ENCODE measurements around the gene MDM4. TPM values are rescaled to one million over a fixed set of nuclear protein-coding genes. Genes with fewer than 3 reads are reported as not detected.
"Not testable (repeated sequence)": the region's sequence is repeated elsewhere in the genome, so short reads cannot be mapped to it uniquely, and the experiment has no call there.

Gene MDM4
- total RNA-seq, 1 donor from 2014 or later: 15.9 TPM

DNA sequence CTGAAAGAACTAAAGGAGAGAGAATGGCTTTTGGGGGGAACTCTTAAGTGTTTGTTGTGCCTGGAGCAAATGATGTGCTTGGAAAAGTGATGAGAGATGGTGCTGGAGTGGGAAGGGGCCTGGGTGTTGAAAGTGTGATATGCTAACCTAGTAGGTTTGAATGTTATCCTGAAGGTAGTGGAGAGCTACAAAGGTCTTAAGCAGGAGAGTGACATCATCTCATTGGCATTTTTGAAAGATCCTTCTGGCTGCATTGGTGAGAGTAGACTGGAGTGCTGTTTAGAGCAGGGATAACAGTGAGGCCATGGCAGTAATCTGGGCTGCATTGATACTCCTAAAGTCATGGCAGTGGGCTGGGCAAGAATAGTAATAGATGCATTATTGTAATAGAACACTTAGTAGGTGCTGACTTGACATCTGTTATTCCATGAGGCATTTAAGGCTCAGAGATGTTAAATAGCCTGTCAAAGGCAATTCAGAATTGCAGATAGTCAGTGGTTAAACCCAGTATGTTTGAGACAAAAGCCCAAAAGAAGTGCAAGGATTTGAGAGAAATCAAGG lies 44.5 kb downstream of the MDM4 start:
- DNase-seq (ENCODE audit: low read depth in 2 of 2): peak in 1 of 2 donors; percentile 23

DNA sequence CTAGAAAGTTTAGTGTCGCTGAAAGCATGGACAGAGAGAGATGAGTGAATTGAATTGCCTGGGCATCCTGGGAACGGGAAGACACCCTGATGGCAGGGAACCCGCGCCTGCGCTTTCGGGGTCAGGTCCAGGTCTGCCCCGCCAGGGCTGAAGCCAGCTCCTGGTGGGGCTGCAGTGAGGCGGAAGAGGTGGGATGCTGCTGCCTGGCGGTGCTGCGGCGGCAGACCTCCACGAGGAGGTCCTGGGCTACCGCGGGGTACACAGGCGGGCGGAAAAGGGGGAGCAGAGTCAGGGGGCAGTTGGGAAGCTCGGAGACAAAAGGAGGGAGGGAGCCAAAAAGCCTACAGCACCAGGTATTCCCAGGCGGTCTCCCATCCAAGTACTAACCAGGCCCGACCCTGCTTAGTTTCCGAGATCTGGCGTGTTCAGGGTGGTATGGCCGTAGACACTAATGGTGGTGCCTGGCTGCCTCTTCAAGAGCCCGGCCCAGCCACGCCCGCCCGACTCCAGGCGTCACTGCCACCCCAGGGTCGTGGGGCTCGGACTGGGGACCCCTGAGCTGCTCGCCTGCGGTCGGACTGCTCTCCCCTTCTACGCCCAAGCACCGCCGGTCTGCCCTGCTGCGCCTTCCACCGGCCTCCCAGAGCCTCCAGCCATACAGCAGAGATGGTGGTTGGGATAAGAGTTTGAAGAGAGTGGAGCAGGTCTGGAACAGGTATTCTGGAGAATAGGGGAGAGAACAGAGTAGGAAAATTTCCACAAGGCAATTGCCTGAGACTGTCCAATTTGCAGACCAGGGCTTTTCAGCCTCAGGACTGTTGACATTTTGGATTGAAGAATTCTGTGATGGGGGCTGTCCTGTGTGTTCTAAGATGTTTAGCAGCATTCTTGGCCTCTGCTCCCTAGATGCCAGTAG lies 46.1 kb downstream of the MDM4 start:
- DNase-seq (ENCODE audit: low read depth in 2 of 2): no peak

- DNase-seq (ENCODE audit: low read depth in 2 of 2): peak in 1 of 2 donors; percentile 26
These were observed 47.1 kb downstream of the MDM4 start for GRCh38 chr1:204563307-204563706.

DNA sequence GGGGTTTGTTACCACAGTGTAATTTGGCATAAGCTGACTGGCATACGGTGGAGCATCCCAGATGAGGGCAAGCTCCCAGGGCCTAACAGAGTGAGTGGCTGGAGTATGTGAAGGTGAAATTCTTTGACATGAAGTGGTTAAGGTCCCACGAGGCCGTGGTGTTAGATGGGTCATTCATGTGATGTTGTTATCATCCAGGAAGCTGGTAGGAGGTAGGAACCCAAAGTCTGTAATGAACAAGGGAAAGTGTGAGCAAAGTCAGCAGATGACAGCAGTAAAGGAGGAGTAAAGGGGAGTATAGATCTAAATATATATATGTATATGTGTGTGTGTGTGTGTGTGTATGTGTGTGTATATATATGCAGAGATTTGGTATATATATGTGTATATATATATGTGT lies 47.6 kb downstream of the MDM4 start:
- no peak for DNase-seq (ENCODE audit: low read depth in 2 of 2)

- DNase-seq (ENCODE audit: low read depth in 2 of 2): no peak
These were observed 48.6 kb downstream of the MDM4 start for GRCh38 chr1:204564835-204565234.

GRCh38 chr1:204565617-204566582 lies 49.7 kb downstream of the MDM4 start:
- peak; percentile 77 to 80 for DNase-seq (ENCODE audit: low read depth in 2 of 2)

- DNase-seq (ENCODE audit: low read depth in 2 of 2): no peak
These were observed 50.4 kb downstream of the MDM4 start for GRCh38 chr1:204566583-204566955.

DNA sequence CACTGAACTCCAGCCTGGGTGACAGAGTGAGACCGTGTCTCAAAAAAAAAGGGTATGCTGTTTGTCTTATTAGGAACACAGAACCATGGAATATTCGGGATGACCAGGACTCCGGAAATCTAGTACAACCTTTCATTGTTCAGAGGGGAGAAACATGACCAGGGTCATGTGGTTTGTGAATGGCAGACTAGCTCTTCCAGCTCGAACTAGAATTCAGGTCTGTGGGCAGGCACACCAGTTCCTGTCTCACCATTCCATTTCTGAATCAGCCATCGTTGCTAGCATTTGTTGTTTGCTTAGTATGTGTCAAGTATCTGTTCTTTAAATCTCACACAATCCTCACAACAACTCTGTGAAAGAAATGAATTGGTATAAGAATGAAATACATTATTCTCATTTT lies 50.9 kb downstream of the MDM4 start:
- DNase-seq (ENCODE audit: low read depth in 2 of 2): peak in 1 of 2 donors; percentile 58

DNA sequence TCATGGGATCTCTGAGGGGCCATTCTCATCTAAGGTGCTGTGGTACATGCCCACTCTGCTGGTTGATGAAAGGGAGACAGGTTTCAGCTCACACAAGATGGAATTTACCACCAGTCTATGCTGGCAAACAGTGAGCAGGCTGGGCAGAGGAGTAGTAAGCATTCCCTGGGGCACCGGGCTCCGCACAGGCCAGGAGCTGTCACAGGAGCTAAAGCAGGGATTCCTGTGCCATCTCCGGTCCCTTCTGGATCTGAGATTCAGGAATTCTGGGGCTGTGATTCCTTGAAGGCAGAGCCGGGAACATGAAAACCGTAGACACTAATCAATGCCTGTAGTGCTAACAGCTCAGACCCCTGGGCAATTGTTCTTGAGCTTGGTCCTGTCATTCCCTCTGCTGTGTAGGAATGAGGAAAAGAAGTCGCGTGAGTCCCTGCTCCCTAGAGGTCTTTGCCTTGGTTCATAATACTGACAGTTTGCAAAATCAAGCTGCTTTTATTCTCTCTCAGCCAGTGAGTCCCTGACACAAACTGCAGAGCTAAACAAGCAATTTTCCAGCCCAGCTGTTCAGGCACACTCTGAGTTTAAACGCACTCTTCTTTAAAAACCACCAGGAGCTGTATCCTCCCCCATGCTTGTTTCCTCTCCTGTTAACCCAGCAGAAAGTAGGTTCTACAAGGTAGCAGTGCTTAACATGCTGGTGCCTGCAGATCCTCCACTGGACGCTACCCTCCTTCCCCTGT lies 52.5 kb downstream of the MDM4 start:
- no peak for DNase-seq (ENCODE audit: low read depth in 2 of 2)

DNA sequence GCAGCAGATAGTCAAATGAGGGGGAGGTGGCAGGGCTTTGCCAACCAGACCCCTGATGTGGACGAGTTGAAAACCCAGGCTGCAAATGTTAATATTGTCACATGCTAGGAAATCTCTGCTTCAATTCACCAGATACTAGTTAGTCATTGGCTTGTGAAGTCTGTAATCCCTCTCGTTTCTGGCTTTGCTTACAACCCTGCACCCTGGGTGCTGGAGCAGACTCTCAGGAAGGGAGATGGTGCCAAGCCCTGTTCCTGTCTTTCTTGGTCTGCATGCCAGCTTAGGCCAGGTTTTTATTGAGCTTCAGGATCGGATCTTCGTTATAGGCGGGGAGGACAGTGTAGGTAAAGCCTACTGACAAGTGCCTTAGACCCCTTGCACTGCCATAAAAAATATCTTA lies 53.3 kb downstream of the MDM4 start:
- DNase-seq (ENCODE audit: low read depth in 2 of 2): no peak

GRCh38 chr1:204570021-204570420 lies 53.8 kb downstream of the MDM4 start:
- DNase-seq (ENCODE audit: low read depth in 2 of 2): not testable (repeated sequence)

DNA sequence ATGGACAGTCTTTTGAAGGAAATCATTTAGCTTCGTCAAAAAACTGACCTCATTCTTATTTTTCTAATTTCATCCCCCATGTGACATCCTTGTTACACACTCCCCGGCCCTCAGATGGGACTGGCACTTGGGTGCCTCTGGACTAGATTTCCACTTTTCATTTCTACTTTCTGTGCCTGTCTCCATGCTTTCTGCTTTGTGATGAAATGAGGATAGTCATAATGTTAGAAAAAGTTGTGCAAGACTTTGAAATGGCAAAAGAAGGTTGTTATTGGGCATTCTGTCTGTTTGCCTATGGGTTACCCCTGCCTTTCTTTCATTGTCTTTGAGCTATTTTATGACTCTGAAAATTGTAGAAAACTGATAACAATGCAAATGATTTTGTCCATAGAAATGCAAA lies 54.9 kb downstream of the MDM4 start:
- DNase-seq (ENCODE audit: low read depth in 2 of 2): no peak

GRCh38 chr1:204571631-204572030 lies 55.4 kb downstream of the MDM4 start:
- no peak for DNase-seq (ENCODE audit: low read depth in 2 of 2)

DNA sequence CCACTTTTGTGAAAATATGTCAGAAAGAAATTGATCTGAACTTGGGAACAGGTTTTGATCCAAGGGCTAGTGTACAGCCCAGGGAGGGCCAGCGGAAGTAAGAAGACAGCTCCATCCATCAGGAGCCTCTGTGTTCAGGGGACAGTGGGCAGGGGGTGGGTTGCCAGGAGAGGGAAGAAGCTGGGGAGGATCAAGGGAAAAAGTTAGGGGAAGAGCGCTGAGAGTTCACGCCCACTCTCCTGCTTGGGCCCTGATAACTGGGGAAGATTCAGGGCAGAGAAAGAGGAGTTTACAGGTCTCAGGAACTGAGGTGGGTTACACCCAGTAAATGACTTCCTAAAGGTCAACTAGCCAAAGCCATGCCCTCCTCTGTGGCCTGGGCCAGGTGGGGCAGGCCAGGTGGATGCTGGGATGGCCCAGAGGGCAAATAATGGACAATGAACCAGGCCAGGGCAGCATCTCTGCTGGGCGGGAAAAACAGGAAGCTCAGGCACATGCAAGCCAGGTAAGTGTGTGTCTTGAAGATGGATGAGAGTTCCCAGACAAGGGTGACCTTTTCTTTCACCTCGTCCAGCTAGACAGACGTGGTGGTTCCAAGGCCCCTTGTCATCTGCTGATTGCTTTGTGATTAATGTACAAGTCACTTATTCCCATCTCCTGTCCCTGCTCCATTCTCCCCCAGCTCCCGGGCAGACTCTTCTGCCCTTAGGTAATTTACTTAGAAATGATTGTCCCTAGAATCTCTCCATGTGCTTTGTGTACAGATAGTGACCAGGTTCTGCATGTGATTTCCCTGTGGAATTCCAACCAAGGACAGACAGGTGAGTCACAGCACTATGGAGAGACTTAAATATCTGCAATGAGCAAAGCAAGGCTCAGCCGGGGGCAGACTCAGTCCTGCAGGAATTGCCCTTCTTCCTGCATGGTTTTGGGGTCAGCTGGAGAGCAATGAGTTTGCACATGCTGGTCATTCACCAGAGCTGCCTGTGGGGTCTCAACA lies 57.0 kb downstream of the MDM4 start:
- DNase-seq (ENCODE audit: low read depth in 2 of 2): peak in 1 of 2 donors; percentile 16

DNA sequence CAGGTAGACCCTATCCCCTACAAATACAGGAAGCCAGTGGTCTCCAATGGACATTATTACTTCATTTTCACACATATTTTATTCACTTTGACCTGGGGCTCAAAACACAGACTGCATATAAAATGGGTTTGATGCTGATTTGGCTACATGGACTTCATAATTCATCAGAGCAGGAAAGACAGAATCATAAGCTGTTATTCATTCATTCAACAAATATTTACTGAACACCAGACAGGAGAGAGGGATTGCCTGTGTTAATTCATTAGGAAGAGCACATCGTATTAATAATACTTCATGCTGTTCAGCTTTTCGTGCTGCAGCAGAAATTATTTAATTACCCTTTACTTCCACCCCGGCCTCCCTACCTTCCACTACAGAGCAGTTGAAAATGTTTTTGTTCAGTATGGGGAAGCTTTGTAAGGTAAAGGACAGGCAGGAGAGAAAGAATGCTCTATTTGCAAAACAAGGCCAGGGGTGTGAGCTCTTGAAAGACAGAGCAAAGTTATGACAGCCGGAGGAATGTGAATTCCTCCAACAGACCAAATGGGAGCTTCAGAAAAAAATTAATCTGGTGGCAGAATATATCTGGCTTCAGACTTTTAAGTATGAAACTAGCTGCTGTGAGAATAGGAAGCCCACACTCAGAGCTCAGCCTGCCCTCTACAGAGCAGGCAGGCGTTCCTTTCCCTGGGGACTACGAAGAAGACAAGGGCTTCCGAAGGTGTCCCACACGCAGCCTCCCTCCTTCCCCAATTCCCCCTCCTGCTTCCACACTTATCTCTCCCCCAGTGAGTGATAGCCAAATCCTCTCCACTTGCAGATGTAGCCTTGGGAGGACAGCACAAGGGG lies 58.0 kb downstream of the MDM4 start:
- DNase-seq (ENCODE audit: low read depth in 2 of 2): no peak

- DNase-seq (ENCODE audit: low read depth in 2 of 2): no peak
These were observed 58.6 kb downstream of the MDM4 start for GRCh38 chr1:204574865-204575163.

- DNase-seq (ENCODE audit: low read depth in 2 of 2): no peak
These were observed 59.3 kb downstream of the MDM4 start for GRCh38 chr1:204575221-204576190.

- no peak for DNase-seq (ENCODE audit: low read depth in 2 of 2)
These were observed 60.2 kb downstream of the MDM4 start for GRCh38 chr1:204576422-204576821.

Measured in lung microvascular endothelial cell (primary cell).